Right ventricle myocardium superior (tissue), 1 donor: Measurements from ENCODE around the gene HCFC1. TPM values are rescaled to one million over a fixed set of nuclear protein-coding genes. Genes with fewer than 3 reads are reported as not detected.

ENCODE experiments used
- ATAC-seq: fragments of 200-7000 bp; cut with Tn5 transposase; one replicate; pipeline ENCODE4 v1.9.1; 2020; ENCODE audit warnings: mild to moderate bottlenecking; ENCODE audit not compliant: poor library complexity
- DNase-seq: peaks from one replicate; pipeline ENCODE4 v3.0.0-alpha.2; 2020
- intact Hi-C: fragments of 100-400 bp; cut with DNase I; formaldehyde crosslinking; loops from one replicate; pipeline ENCODE4 v1.11.2; 2022
- total RNA-seq: library from RNA; stranded (reverse); fragmentation: NEBNext Ultra II Directional; extraction: Animal tissue kit (Norgen Biotek cat#: 25700); gene quantifications from one replicate; pipeline ENCODE4 v1.2.1, GENCODE V29; 2021
- donor health status: DM: no; HTN: yes; CAD: no; lungs with severe emphysema.

Gene HCFC1
- total RNA-seq, 1 donor from 2014 or later = 24.7 TPM

DNA sequence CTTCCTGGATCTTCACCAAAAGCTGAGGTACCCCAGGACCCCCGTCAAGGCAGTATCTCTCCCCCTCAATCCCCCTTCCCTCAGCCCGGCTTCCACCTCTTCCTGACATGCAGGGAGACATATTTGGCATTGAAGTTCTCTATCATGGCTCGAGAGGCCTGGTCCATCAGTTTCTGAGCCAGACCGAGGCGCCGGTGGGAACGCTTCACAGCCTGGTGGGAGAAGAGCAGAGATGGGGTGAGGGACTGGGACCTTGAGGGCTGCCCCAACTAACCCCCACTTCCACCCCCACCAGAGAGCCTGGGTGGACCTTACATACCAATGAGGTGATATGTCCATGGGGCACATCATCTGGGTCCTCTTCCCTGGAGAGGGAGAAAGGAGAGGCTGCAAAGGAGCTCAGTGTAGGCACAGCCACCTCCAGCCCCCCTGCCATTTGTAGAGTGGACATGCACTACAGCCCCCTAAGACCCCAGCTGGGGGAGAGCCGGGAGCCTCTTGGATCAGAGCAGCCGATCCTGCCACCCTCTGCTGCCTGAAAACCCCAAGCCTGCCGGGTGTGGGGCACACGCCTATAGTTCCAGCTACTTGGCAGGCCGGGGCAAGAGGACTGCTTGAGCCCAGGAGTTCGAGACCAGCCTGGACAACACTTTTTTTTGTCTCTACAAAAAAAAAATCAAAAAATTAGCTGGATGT is 39.2 kb downstream of the HCFC1 start:
- ATAC-seq (no peak), DNase-seq (no peak)
- intact Hi-C loops = no loop called here

DNA sequence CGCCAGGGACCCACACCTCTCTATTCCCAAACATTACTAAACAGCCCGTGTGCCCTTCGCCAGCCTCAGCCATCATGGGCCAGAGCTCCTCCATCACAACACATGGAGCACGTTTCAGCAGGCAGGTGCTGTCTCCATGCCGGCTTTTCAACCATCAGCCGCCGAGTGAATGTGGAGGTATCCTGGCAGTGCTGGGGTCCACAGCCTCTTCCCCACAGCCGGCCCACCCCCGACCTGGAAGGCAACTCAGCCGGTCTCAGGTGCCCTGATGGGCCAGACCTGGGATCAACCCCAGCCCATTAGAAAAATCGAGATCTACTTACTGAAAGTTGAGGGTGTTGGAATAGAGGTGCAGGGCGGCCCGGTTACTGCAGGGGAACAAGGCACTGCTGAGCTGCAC is 39.9 kb downstream of the HCFC1 start:
- DNase-seq (no peak), ATAC-seq (no peak)
- intact Hi-C loops = no loop called here

DNA sequence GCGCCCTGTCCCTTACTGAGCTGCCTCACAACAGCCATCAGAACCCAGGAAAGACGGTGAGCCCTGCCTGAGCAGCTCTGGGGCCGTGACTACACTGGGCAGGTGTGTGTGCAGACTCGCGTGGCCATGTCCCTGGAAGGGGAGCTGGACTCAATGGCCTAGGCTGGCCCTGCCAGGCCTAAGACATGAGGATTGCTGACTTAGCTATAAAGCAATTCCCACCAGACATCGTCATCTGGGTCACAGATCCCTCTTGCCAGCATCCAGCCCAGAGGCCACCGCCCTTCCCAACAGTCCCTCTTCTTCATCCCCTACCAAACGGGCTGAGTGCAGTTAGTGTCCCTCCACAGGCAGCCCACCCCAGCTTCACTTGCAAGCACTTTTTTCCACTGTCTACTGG is 40.5 kb downstream of the HCFC1 start:
- no peak for DNase-seq
- ATAC-seq = no peak
- intact Hi-C loops = no loop called here

DNA sequence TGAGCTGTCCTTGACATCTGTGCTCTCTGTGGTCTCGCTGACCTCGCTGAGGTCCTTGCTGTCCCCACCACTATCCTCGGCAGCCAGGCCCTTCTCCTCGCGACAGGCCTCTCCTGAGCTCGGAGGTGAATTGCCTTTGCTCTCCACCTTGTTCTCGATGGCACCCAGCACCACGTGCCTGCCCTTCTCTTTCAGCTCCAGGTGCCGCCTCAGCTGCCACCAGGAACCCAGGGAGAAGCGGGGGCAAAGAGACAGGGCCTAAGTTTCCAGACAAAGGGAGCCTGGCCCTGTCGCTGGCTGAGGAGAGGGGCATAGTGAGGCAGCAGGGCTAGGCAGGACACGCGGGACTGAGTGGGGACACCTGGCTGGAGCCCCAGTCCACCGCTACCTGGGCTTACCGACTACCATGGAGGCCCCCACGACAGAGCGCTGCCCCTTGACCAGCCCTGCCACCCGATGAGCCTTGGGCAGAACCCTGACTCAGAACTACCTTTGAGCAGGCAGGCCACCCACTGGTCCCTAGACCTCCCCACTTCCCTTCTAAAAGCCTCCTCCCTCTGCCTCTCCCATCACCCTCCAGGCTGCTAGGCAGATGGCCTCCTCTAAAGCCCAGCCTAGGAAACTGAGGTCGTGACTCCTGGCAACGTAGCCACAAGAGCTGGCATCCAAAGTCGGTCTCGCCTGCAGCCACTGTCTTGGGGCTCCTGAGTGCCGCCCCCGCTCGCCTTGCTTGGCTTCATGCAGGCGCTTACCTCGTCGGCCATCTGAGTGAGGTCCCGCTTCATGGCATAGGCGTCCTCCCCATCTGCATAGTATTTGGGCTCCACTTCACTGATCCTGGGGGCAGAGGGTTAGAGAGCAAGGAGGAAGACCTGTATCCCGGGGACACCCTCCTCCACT is 41.4 kb downstream of the HCFC1 start:
- DNase-seq (no peak), ATAC-seq (no peak)
- intact Hi-C loops = no loop called here

DNA sequence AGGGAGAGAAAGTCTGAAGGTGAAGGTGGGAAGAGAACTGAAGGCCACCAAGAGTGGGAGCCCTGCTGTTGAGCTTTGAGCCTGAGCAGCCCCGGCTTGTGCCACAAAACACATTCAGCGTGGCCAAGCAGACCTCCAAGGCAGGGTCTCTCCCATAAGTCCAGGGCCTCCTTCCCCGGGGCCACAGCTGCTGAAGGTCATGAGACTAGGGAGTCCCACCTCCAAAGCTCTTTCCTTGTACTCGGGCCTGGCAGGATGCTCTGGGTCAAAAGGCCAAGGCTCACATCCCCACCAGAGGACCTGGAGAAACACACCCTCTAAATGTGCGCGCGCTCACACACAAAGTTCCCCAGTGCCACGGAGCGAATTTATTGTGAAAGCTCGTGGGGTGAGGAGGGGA is 42.0 kb downstream of the HCFC1 start:
- ATAC-seq (no peak), DNase-seq (no peak)
- intact Hi-C loops = no loop called here

DNA sequence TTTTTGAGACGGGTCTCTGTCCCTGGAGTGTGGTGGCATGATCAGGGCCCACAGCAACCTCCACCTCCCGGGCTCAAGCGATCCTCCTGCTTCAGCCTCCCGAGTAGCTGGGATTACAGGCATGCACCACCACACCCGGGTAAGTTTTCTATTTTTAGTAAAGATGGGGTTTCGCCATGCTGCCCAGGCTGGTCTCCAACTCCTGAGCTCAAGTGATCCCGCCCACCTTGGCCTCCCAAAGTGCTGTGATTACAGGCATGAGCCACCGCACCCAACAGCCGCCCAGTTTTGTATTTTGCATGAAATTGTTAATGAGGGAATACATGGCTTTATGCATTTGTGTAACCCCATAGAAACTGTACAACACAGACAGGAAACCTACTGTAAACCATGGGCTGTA is 42.8 kb downstream of the HCFC1 start:
- ATAC-seq (no peak), DNase-seq (no peak)
- intact Hi-C loops = no loop called here

DNA sequence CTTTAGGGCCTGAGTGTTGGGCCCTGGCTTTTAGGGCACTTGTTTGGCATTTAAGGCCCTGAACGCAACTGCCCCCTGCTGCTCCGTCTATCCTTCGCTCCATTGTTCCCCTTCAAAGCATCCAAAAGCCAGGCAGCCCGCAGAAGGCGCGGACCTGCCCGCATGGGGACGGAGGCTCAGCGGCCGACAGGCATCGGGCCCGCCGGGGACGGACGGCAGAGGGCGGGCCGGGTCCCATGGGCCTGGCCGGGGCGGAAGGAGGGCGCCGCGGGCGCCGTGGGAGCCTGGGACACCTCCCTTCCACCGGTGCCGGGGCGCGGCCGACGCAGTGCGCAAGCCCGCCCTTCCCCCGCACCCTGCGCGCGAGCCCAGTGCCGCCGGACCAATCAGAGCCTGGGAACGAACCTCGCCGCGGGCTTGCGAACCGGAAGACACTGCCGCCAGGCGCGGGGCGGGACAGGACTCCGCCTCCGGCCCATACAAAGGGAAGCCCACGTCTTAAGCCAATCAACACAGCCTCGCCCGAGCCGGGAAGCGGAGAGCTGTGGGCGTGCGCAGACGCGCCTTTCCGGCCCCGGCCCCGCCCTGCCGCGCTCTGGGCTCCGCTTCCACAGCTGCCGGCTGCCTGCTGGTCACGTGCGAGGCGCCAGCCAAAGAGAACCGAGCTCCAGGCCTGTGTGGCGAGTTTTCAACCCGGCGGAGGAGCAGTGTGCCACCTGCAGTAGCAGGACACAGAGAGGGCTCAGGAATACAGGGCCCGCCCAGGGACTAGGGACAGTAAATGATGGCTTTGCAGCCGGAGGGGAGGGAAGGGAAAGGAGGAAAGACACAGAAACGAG is 43.5 kb downstream of the HCFC1 start:
- intact Hi-C loops = no loop called here
- ATAC-seq (peak; percentile 94), DNase-seq (peak; percentile 97)

DNA sequence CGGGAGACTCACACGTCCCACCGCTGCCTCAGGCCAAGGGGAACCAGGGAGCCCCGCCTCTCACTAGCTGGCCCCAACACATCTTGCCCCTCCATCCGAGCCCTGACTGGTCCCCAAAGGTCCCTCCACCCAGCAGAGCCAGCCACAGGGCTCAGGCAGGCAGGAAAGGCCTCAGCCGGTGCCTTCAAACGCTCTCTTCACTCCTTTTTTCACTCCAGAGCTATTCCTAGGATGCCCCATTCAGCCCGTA is 44.0 kb downstream of the HCFC1 start:
- DNase-seq (no peak), ATAC-seq (no peak)
- intact Hi-C loops = no loop called here

DNA sequence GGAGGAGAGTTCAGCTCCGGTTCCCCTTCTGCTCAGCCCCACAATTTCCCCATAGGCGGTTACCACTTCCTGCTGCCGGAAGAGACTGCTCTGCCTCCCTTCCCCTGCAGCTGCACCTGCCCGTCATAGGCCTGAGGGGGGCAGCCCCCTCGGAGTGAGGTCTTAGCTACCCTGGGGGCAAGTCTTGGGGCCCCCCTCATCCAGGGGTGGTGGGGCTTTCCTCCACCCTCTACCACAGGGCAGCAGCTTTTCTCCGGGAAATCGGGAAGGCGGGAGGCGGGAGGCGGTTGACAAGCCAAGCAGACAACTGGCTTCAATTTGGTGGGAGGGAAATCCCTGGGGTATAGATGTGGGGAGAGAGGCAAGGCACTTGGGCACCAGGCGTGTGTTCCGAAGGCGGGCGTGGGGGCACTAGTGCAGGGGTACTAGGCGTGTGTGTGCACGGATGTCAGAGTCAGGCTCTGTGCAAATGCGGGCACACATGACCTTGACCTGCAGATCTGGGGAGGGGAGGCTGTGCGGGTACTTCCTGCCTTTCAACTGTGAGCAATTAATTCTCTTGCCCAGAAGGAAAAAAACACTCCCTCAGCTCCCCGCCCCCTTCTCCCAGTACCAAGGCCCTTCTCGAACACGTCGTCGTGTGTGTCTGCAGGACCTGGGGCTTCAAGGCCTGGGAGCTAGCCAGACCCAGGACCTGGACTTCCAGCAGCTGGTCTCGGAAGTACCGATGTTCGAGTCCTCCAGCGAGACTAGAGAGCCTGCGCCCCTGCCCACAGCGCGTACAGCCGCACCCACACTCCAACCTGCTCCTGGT is 44.6 kb downstream of the HCFC1 start:
- intact Hi-C loops = no loop called here
- DNase-seq (peak; percentile 66), ATAC-seq (peak; percentile 1)

DNA sequence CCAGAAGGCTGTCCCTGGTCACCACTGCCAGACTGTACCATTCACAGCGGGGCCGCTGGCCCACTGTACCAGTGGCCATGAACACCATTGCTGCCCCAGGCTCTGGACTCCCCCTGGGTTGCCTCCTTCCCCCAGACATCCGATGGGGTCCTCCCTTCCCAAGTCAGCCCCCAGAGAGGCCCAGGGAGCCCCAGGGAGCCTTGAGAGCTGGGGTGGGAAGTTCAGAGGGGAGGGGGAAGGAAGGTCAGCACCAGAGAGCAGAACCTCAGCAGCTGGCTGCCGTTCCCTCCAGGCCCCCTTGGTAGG is 45.1 kb downstream of the HCFC1 start:
- intact Hi-C loops = no loop called here
- DNase-seq (no peak), ATAC-seq (no peak)

DNA sequence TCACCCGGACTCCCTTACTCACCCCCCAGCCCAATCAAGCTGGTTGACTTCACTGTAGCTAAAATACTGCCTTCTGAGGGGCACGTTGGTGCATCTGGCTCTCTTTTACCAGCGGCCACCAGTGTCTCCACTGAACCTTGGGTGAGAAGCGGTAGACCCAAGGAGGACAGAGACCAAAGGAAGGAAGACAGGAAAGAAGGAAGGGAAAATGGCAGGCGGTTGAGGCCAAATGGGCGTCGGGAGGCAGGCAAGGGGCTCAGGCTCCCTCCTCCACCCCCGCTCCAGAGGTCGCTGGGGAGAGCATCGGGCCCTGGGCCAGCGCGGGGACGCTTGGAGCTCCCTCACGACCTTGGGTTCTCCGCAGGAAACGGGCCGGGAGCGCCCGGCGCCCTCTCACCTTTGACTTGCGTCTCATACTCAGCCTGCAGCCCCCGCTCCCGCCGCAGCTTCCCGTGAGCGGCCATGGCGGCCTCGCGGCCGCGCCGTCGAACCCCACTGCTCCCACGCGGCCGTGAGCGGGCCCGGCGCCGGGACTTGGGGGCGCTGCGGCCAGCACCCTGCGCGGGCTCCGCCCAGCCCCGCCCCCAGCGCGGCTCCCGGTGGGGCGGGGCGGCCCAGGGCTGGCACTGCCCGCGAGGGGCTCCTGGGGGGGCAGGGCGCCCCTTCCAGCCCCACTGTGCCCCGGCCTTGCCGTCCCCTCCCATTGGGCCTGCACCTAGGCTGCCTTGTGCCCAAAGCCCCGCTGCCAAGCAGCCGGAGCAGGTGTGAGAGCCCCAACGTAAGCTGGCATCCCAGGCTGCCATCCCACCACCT is 45.7 kb downstream of the HCFC1 start, which contains the start of gene ARHGAP4:
ARHGAP4 (minus strand) TSS at position 526 of the 813 bp plus-strand sequence; CDS start at position 464, 62 bp downstream.
- intact Hi-C loops = no loop called here
- ATAC-seq = no peak

DNA sequence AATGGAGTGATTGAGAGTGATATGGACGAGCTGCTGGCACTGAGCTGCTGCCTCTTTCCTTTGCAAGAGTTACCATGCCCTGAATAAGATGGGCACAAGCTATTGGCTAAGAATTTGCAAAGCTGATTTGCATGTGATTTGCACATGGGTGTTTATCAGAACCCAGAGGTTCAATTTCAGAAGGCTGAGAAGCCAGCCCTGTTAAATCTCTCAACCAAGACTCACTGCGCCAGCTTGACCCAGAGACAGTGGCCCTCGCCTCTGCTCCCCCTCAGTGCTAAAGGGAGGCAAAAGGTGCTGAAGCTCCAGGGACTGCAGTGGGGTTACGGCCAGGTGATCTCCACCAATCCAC is 46.3 kb downstream of the HCFC1 start:
- intact Hi-C loops = no loop called here
- no peak for DNase-seq

More for the DNA sequence above, 45.7 kb downstream of the HCFC1 start, which contains the start of gene ARHGAP4:
- DNase-seq = no peak

DNA sequence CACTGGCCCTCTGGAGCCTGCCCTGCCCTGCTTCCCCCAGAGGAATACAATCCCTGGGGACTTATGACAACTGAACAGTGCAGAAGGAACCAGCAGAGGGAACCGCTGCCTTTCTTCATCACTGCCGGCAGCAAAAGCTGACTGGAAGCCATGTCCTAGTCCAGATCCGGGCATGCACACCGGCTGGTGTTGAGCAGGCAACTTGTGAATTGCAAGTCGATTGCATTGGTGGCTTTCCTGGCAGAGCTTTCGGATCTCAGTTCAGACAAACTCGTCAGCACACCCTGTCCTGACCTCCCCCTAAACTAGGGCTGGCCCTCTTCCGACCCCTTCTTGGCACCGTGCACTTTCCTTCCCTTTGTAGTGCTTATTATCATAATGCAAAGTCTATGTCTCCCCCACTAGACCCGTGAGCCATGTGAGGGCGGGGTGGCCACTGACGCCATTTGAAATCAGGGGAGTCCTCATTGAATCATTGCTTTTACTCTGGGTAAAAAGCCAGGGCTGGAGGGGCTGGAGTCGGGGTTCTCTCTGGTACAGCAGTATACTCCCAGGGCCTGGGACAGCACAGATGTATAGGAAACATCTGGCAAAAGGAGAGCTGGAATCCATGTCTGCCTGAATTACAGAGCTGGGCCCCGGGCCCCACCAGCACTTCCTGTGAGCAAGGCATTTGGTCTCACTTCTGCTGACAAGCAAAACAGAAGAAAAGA is 47.3 kb downstream of the HCFC1 start:
- intact Hi-C loops = no loop called here
- ATAC-seq (peak; percentile 6), DNase-seq (no peak)

More for the DNA sequence above, 46.3 kb downstream of the HCFC1 start:
- no peak for ATAC-seq

DNA sequence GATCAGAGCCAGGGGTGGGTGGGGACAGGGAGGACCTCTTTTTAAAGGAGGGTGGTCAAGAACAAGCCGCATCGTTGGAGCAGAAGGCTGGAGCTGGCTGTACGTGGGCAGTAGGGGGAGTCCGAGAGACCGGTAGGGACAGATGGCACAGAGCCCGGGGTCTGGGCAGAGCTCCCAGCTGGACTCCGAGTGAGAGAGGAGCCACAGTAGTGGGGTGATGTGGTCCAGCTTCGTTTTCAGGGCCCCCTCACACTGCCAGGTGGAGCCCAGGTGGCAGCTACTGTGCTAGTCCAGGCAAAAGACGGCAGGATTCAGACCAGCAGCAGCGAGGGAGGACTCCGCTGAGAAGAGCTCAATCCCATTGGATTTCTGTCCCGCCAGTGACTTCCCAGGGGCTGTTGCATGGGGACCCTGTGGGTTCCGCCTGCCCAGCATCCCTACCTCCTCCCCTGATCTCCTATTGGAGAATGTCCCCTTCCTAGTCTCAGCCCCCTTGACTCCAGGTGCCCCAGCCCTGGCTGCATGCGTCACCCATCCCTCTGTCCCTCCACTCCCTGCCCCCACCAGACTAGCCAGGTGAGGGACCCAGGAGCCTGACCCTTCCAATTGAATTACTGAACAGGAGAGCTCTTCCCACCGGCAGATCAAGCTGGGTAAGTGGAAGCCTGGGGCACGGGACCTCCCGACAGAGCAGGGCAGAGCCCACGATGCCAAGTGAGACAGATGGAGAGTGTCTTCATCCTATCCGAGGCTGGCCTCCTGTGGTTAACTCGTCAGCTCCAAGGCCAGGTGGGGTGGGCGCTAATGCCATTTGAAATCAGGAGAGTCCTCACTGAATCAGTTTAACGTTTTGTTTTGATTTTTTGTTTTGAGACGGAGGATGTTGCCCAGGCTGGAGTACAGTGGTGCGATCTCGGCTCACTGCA is 48.4 kb downstream of the HCFC1 start:
- peak; percentile 64 for ATAC-seq
- DNase-seq = peak; percentile 90
- intact Hi-C loops = no loop called here

DNA sequence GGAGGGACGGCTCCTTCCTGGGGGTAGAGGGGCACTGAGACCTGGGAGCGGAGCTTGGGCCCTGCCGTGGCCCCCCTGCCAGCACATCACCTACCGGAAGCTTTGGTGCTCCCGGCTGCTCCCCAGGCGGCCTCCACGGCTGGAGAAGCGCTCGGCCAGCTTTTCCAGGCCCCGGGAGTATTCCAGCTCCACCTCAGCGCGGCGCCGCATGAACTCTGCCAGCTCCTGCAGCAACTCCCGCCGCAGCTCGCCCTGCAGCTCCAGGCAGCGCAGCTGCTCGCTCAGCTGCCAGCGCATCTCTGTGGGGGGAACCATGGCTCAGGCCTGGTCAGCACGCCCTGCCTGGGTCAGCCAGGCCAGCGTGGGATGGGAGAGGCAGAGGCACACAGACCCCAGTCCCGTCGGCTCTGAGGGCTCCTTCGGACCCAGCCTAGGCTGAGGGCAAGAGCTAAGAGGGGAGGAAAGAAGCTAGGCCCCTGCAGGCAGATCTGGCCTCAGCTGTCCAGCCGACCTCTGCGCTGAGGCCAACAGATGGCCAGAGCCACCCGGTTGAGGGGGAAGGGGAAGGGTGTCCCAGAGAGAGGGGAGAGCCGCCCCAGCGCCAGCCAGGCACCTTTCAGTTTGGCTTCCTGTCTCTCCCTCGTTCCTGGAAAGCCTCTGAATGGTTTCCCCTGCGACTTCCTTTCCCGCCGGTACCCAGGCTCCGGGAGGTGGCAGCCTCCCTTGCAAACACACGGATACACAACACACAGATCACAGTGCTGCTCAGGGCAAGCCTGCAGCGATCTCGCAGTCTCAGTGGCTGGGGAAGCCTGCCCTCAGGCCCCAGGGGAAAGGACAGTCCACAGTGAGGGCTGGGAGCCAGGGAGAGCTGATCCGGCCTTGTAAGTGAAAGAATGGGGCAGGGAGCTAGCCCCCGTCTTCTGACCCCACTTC is 49.8 kb downstream of the HCFC1 start:
- DNase-seq = no peak
- intact Hi-C loops = no loop called here
- ATAC-seq = no peak
